ENCODE data around the gene YAF2. TPM values are rescaled to one million over a fixed set of nuclear protein-coding genes. Genes with fewer than 3 reads are reported as not detected.
"Not testable (repeated sequence)": the region's sequence is repeated elsewhere in the genome, so short reads cannot be mapped to it uniquely, and the experiment has no call there.

The YAF2 gene
- total and polyA plus RNA-seq, 12 donors: 26.9 to 129 (median 79.3) TPM

DNA sequence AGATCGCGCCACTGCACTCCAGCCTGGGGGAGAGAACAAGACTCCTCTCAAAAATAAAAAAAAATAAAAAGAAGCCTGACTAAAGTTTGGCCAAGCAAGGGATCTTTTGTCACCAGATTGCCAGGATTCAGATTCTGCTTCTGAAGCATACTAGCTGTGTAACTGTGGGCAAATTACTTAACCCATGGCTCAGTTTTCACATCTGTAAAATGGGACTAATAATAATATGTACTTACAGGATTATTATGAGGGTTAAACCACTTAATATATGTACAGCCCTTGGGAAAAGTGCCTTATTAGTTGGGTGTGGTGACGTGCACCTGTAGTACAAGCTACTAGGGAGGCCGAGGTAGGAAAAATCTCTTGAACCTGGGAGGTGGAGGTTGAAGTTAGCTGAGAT, 21.7 kb upstream of the YAF2 start:
- Histone ChIP-seq H3K4me1 (no peaks in the 10 kb centered on the region), H3K4me3 (no peak overlapping the region), H3K36me3 (no peaks in the 10 kb centered on the region), H3K27ac (no peak overlapping the region), H3K27me3 (no peaks in the 10 kb centered on the region), H3K9me3 (no peaks in the 10 kb centered on the region)
- no peak for TF ChIP-seq CTCF (IDR thresholded peaks at IDR 0.05)
- intact Hi-C loops (cut with DNase I): no loop called here
- DNase-seq: no peak
- ATAC-seq: no peak
- 96 to 99% methylated on average over 4 of the region's 4 CpGs for WGBS, 2 donors

DNA sequence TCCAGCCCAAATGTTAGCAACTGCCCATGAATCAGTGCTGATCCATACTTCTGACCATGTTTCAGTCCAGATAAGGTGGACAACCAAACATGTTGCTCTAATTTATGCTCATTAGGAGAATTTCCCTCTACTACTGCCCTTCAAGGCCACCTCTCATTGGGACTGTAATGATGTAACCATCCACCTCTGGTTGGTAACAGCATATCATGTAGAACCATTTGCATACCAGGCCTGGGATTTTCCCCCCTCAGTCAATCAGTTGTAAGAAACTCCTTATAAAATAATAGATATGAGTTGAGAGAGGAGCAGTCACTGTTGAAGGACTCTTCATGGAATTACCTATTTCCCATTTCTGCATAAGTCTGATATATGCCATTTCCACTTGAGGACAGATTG, 17.8 kb upstream of the YAF2 start:
- H3K36me3 ChIP-seq: no peaks in the 10 kb centered on the region
- no peak overlapping the region for H3K4me3 ChIP-seq
- no peaks in the 10 kb centered on the region for H3K4me1 ChIP-seq
- no peak for TF ChIP-seq CTCF (IDR thresholded peaks at IDR 0.05)
- intact Hi-C loops (cut with DNase I): no loop called here
- H3K27me3 ChIP-seq: no peaks in the 10 kb centered on the region
- no peak for DNase-seq
- peaks cover 0 to 7% (median 0%) of the 10 kb centered on the region in 11 donors for H3K9me3 ChIP-seq
- no peak for ATAC-seq
- no peak overlapping the region for H3K27ac ChIP-seq

GRCh38 chr12:42255221-42255865, 17.3 kb upstream of the YAF2 start:
- ATAC-seq: no peak
- no peak for TF ChIP-seq CTCF (IDR thresholded peaks at IDR 0.05)
- no peak overlapping the region for H3K27ac ChIP-seq
- no peak overlapping the region for H3K4me3 ChIP-seq
- 96 to 99% methylated on average over 2 of the region's 2 CpGs for WGBS, 2 donors
- peaks cover 0 to 7% (median 0%) of the 10 kb centered on the region in 11 donors for H3K9me3 ChIP-seq
- H3K36me3 ChIP-seq: no peaks in the 10 kb centered on the region
- no peaks in the 10 kb centered on the region for H3K27me3 ChIP-seq
- DNase-seq: no peak
- no peaks in the 10 kb centered on the region for H3K4me1 ChIP-seq
- intact Hi-C loops (cut with DNase I): no loop called here

- H3K36me3 ChIP-seq; DNase-seq; H3K27ac ChIP-seq; H3K27me3 ChIP-seq; ATAC-seq; H3K9me3 ChIP-seq; H3K4me3 ChIP-seq; intact Hi-C loops (cut with DNase I); H3K4me1 ChIP-seq: not testable (repeated sequence)
- 70 to 77% methylated on average over 1 of the region's 1 CpG for WGBS, 2 donors
These were observed 14.6 kb upstream of the YAF2 start for GRCh38 chr12:42252645-42253044.

DNA sequence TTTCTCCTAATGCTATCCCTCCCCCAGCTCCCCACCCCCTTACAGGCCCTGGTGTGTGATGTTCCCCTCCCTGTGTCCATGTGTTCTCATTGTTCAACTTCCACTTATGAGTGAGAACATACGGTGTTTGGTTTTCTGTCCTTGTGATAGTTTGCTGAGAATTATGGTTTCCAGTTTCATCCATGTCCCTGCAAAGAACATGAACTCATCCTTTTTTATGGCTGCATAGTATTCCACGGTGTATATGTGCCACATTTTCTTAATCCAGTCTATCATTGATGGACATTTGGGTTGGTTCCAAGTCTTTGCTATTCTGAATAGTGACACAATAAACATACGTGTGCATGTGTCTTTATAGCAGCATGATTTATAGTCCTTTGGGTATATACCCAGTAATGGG, 11.0 kb upstream of the YAF2 start:
- ATAC-seq, H3K36me3 ChIP-seq, H3K9me3 ChIP-seq, H3K4me3 ChIP-seq, H3K4me1 ChIP-seq, DNase-seq, H3K27me3 ChIP-seq, H3K27ac ChIP-seq: not testable (repeated sequence)
- intact Hi-C loops (cut with DNase I): loop anchor here in 2 of 10 donors (10.0 kb wide), 2 partner anchors 66 to 76 kb away; partner anchors contain the start of genes PPHLN1 (in 1 of the 2) and ZCRB1 (in 1 of the 2)
- WGBS, 2 donors: 90 to 97% methylated on average over 3 of the region's 3 CpGs
